Forelimb muscle (tissue), 1 donor: ENCODE results near the gene TKTL1. TPM values are rescaled to one million over a fixed set of nuclear protein-coding genes. Genes with fewer than 3 reads are reported as not detected.
"Not testable (repeated sequence)": the region's sequence is repeated elsewhere in the genome, so short reads cannot be mapped to it uniquely, and the experiment has no call there.

Experiments
- DNase-seq: peaks from one replicate; pipeline ENCODE4 v3.0.0-alpha.2; 2013; ENCODE audit warnings: low read depth
- polyA plus RNA-seq: library from polyadenylated mRNA; unstranded; fragments of 120-200 nt; gene quantifications from one replicate; pipeline ENCODE4 v1.2.1, GENCODE V29; 2013; ENCODE audit not compliant: insufficient read length

TKTL1 gene, protein sequence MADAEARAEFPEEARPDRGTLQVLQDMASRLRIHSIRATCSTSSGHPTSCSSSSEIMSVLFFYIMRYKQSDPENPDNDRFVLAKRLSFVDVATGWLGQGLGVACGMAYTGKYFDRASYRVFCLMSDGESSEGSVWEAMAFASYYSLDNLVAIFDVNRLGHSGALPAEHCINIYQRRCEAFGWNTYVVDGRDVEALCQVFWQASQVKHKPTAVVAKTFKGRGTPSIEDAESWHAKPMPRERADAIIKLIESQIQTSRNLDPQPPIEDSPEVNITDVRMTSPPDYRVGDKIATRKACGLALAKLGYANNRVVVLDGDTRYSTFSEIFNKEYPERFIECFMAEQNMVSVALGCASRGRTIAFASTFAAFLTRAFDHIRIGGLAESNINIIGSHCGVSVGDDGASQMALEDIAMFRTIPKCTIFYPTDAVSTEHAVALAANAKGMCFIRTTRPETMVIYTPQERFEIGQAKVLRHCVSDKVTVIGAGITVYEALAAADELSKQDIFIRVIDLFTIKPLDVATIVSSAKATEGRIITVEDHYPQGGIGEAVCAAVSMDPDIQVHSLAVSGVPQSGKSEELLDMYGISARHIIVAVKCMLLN
- polyA plus RNA-seq: 0.22 TPM

DNA sequence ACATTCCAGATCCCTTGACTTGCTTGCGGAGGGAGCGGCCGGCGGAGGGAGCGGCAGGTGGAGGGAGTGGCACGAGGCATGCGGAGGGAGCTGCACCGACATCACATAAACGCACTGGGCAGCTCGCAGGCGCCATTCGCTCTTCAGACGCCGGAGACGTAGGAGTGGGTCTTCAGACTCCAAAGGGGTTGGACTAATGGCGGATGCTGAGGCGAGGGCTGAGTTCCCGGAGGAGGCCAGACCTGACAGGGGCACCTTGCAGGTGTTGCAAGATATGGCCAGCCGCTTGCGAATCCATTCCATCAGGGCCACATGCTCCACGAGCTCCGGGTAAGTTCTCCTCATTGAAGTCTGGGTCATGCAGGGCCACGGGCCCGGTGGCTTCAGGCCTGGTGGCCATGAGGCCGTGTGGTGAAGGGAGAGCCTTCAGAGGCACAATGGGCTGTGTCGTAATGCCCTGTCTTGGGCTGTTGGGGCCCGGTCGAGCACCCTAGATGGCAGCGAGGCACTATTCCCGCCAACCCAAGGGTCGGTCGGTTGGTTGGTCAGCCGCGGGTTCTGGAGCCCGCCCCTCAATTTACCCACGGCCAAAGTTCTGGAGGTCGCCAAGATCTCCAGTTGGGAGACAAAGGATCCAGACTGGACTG, at the start of gene TKTL1:
TSS of gene TKTL1 (plus strand) at position 132 of the 647 bp plus-strand sequence. CDS start at position 197, 65 bp downstream.
- no peak for DNase-seq

DNA sequence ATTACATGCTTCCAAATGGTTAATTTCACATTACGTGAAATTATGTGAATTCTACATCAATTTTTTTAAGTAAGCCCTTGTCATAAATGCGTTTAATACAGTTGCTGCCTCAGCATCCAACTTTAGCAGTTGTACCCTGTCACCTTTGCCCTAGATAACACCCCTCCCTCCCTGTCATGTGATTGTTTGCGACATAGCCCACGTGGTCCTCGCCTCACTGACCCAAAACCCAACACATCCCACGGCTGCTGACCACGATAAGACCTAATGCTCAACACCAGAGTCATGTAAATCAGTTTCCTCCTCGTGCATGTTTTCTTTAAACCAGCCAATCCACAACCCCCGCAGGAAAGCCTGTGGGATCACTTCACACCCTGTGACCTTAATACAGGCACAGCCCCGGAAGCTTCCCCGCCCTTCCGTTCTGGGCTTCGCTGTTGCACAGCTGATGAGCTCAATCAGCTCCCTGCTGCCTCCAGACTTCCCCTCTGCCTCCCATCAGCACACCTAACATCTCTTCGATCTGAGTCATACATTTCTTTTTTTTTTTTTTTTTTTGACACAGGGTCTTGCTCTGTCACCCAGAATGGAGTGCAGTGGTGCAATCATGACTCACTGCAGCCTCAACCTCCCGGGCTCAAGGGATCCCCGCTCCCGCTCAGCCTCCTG, 48.1 kb upstream of the TKTL1 start:
- not testable (repeated sequence) for DNase-seq

DNA sequence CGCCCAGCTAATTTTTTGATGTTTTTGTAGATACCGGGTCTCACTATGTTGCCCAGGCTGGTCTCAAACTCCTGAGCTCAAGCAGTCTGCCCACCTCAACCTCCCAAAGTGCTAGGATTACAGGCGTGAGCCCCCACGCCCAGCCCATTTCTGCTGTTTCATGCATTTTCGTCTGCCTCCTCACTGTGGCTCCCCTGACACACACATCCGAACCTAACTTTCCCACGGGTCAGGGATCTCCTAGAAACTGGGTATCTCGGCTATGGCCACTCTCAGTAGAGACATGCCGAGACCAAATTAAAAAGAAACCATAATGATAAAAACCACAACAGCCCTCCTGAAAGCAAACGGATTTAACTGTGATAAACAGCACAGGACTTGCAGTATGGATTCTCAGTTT, 47.5 kb upstream of the TKTL1 start:
- DNase-seq: not testable (repeated sequence)

DNA sequence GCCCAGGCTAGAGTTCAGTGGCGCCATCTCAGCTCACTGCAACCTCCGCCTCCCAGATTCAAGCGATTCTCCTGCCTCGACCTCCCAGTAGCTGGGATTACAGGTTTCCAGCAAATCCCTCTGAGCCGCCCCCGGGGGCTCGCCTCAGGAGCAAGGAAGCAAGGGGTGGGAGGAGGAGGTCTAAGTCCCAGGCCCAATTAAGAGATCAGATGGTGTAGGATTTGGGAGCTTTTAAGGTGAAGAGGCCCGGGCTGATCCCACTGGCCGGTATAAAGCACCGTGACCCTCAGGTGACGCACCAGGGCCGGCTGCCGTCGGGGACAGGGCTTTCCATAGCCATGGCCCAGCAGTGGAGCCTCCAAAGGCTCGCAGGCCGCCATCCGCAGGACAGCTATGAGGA, 38.3 kb upstream of the TKTL1 start, which contains the start of gene OPN1MW3:
TSS of gene OPN1MW3 (plus strand) at position 301 of the 400 bp plus-strand sequence. CDS start at position 339, 38 bp downstream.
- DNase-seq: not testable (repeated sequence)

DNA sequence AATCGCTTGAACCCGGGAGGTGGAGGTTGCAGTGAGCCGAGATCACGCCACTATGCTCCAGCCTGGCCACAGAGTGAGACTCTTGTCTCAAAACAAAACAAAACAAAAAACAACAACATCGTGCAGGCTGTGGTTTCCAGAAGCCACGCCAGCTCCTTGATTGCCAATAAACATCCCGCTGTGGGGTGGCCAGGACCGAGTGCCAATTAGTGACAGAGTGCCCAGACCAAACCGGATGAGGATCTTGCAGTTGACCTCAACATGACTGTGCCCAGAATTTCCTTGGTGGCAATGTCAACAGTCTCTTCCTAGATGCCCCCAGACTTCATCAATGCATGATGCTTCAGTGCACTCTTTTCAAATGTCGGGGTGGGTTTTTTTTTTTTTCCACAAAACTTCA, 36.9 kb upstream of the TKTL1 start:
- not testable (repeated sequence) for DNase-seq

DNA sequence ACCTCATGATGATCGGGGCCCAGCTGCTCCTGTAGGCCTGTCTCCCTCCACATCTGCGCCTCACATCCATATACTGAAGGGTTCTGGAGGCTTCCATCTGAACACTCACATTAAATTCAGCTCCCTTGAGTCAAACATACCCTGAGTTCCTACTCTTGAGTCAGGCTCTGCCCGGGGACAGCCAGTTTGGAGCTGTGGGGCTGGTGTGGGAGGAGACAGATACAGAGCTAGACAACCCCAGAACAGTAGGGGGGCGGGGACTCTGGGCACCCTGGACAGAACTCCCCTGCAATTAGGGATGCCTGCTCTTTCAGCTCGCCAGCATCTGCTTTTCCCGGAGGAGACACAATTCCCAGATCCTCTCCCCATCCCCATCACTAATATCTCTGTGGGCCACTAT, 32.5 kb upstream of the TKTL1 start:
- DNase-seq: not testable (repeated sequence)

DNA sequence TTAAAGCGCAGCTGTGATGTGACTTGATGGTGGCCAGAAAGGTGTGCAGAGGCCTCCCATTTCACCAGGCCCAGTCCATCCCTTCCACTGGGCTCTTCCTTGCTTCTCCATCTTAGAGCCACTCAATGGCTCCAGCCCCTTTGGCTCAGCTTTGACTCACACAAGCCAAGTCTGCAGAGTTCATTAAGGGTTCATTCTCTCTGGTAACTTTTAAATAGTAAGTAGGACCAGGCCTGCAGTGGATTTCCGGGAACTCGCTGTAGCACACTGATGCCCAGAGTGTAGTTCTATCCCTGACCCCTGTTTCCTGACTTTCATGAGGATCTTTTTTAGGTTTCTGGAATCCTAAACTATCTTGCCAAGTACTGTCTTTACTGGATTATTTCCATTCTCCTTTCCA, 26.4 kb upstream of the TKTL1 start:
- not testable (repeated sequence) for DNase-seq

DNA sequence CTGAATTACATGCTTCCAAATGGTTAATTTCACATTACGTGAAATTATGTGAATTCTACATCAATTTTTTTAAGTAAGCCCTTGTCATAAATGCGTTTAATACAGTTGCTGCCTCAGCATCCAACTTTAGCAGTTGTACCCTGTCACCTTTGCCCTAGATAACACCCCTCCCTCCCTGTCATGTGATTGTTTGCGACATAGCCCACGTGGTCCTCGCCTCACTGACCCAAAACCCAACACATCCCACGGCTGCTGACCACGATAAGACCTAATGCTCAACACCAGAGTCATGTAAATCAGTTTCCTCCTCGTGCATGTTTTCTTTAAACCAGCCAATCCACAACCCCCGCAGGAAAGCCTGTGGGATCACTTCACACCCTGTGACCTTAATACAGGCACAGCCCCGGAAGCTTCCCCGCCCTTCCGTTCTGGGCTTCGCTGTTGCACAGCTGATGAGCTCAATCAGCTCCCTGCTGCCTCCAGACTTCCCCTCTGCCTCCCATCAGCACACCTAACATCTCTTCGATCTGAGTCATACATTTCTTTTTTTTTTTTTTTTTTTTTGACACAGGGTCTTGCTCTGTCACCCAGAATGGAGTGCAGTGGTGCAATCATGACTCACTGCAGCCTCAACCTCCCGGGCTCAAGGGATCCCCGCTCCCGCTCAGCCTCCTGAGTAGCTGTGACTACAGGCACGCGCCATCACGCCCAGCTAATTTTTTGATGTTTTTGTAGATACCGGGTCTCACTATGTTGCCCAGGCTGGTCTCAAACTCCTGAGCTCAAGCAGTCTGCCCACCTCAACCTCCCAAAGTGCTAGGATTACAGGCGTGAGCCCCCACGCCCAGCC, 10.9 kb upstream of the TKTL1 start:
- not testable (repeated sequence) for DNase-seq

DNA sequence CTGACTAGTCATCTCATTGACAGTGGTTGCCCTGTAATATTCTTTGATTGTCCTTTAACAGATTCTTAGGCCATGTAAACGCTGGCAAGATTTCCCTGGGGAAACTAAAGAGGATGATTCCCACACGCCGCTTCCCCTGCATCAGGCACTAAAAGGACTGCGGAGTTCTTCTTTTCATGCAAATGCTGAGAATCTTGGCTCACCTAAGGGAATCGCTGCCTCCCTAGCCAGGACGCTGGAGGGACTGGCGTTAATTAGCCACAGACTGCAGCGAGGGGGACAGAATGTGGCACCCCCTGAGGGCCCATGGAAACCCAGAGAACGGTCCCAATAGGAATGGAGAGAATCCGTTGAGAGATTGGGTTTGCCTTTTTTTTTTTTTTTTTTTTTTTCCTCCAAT, 9.2 kb upstream of the TKTL1 start:
- DNase-seq: not testable (repeated sequence)

DNA sequence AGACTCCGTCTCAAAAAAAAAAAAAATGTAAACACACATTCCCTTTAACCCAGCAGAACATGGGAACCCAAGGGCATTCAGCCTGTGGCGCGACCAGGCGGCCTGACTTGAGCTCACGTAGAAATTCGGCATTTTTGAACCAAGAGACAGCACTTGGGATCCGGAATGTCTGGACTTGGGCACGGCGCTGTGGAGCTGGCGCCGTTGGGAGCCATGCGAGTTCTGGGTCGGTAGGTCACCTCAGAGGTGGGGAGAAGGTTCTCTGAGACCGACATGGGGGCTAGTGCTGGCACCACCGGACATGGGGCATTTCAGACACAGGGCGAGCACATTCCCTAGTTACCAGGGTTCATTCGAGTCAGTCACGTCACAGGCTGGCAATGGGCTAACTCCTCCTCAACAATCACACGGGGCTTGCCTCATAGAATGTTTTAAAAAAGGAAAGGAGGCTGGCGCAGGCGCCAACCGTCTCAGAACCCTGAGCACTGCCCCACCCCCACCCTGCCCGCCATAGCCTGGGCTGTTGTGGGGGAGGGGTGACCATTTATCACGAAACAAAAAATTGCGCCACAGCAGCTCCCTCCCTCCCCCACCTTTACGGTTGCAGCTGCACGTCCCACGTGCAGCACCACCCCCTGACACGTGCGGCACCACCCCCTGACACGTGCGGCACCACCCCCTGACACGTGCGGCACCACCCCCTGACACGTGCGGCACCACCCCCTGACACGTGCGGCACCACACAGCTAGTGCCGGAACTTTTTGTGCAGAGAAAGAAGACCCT, 612 bp upstream of the TKTL1 start, which contains the start of gene TEX28:
TSS of gene TEX28 (minus strand) at position 334 of the 784 bp plus-strand sequence. CDS start 3,007 bp downstream, outside the sequence.
- DNase-seq: no peak

DNA sequence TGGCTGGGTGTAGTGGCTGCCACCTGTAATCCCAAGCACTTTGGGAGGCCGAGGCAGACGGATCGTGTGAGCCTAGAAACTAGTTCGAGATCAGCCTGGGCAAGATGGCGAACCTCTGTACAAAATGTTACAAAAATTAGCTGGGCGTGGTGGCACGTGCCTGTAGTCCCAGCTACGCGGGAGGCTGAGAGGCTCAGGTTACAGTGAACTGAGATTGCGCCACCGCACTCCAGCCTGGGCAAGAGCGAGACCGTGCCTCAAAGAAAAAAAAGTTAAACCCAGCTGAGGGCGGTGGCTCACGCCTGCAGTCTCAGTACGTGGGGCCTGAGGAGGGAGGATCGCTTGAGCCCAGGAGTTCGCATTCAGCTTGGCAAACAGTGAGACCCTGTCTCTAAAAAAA, 1.1 kb downstream of the TKTL1 start:
- no peak for DNase-seq

DNA sequence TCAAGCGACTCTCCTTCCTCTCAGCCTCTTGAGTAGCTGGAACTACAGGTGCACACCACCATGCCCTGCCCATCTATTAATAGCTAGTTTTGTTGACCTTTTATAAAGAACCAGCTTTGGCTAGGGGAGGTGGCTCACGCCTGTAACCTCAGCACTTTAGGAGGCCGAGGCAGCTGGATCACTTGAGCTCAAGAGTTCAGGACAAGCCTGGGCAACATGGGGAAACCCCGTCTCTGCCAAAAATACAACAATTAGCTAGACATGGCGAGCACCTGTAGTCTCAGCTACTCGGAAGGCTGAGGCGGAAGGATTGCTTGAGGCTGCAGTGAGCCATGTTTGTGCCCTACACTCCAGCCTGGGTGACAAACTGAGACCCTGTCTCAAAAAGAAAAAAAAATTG, 2.7 kb downstream of the TKTL1 start:
- DNase-seq: no peak

DNA sequence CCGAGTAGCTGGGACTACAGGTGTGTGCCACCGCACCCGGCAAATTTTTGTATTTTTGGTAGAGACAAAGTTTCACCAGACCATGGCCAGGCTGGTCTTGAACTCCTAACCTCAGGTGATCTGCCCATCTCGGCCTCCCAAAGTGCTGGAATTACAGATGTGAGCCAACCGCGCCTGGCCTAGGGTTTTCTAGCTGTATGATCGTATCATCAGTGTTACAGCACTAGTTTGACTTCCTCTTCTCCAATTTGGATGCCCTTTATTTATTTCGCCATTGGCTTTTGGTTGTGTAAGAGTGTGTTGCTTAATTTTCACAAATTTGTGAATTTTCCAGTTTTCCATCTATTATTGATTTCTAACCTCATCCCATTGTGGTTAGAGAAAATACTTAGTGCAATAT, 5.2 kb downstream of the TKTL1 start:
- no peak for DNase-seq

DNA sequence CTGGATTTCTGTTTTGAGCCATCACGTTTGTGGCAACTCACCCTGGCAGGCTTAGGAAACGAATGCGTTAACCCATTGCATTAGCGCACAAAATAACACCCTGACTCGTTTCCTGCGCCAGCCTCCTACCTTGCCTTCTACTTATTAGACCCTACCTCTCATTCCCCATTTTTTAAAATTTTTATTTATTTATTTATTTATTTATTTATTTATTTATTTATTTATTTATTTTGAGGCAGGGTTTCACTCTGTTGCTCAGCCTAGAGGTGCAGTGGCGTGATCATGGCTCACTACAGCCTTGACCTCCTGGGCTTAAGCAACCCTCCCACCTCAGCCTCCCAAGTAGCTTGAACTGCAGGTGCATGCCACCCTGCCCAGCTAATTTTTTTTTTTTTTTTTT, 7.4 kb downstream of the TKTL1 start:
- not testable (repeated sequence) for DNase-seq

DNA sequence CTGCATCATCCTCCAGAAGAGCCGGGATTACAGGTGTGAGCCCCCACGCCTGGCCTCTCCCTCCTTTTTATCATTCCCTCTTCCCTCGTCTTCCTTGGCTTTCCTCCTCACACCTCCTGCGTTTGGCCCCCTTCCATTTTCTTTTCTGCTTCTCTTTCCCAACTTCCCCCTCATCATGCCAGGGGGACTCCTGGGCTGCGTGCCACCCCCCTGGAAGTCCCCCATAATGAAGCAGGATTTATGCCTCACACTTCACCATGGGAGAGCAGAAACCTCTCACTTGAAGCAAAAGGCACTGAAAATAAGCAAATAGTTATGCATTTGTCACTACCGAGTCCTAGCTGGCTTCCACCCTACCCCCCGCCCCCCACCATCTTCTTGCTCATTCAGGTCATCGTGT, 7.9 kb downstream of the TKTL1 start:
- no peak for DNase-seq

DNA sequence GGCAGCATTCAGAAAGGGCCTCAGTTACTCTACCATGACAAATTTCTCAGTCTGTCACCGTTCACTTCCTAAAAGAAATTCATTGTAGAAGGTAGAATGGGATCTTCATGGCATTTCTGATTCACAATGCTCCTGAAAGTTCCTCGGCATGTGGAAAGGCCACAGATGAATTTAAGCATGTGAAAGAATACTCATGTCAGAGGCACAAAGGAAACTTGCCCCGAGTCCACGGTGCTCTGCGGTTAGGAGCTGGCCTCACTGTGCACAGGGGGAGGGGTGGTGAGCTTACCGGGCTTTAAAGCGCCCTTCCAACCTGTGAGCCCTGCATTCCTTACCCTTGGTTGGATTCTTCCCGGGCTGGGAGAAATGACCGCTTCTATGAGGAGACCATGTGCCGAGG, 9.3 kb downstream of the TKTL1 start:
- DNase-seq: no peak

DNA sequence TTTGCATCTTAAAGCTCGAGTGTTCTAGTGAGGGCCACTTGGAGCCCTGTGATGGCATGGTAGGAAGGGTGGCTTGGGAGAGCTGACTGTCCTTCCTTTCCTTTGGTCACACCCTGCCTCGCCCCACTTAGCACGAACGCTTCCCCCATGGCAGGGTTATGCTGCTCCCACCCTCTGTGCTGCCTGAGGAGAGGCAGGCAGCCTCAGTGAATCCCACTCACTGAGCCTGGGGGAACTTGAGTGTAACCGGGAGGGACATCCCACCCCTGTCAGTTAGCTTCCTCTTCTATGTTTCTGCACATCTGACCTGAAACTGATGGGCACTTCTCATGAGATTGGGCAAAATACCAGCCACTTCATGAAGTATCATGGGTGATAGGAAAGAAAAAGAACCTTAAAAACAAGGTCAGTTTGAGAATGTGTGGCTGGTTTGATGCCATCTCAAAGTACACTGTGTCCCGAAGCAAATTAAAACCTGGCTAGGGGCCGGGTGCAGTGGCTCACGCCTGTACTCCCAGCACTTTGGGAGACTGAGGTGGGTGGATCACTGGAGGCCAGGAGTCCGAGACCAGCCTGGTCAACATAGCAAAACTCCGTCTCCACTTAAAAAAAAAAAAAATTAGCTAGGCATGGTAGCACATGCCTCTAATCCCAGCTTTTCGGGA, 10.1 kb downstream of the TKTL1 start:
- DNase-seq: no peak

DNA sequence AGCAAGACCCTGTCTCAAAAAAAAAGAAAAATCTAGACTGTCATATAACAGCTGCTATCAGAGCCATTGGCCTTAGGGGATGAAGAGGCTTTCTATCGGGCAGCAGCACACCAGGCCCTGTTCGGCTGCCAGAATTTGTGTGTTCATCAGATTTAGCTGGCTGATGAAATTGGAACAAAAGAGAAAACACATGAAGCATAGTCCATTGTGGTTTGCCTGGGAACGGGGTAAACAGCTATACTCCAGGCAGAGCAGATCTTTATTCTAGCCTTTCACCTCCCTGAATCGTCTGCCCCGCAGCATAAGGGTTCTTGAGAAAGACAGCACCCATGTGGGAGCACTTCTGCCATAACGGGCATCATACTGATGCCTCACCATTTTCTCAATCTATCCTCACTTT, 11.6 kb downstream of the TKTL1 start:
- no peak for DNase-seq

DNA sequence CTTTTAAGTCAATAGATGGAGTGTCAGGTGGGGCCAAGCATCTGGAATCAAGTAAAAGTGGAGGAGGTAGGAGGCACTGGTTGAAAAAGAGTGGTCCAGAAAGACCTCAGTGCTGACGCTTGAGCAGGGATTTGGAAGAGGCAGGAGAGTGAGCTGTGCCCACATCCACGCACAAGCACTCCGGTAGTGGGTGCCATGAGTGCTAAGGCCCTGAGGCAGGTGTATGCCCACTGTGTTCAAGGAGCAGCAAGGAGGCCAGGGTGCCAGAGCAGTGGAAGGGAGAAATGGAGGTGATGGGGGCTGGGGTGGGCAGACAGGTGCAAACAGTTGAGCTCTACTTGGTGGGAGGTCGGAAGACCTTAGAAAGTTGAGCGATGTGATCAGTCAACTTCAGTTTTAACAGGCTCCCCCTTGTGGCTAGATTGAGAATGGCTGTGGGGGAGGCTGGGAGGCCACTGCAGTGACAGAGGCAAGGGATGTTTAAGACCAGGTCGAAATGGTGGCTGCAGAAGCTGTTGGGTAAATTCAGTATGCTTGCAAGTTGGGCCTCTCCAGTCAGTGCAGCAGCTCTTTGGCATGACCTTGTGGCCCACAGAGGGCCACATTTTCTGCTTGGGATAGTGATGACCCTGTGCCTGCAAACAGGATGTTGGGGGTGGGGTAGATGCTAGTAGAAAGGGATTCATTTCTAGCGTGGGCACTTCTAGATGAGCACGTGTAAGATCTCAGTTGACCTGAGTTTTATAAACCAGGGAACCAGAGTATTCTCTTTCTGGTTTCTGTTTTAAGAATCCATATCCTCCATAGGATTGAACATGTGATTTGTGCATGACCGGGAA, 12.7 kb downstream of the TKTL1 start:
- DNase-seq: no peak
